MG63 (cell line): ENCODE measurements around the gene CHIT1. TPM values are rescaled to one million over a fixed set of nuclear protein-coding genes. Genes with fewer than 3 reads are reported as not detected.
"Not testable (repeated sequence)": the region's sequence is repeated elsewhere in the genome, so short reads cannot be mapped to it uniquely, and the experiment has no call there.

Source experiments
- DNase-seq: peaks from one replicate; pipeline ENCODE4 v3.0.0-alpha.2; 2020
- H3K27me3 ChIP-seq: fragments of 250-450 bp; sonication (Bioruptor Pico); 2 replicates; pipeline ENCODE4 v1.5.1; 2020; ENCODE audit warnings: mild to moderate bottlenecking, moderate library complexity
- H3K36me3 ChIP-seq: fragments of 250-450 bp; sonication (Bioruptor Pico); 2 replicates; pipeline ENCODE4 v1.5.1; 2020; ENCODE audit warnings: mild to moderate bottlenecking, moderate library complexity
- H3K4me3 ChIP-seq: fragments of 250-450 bp; sonication (Bioruptor Pico); 2 replicates; pipeline ENCODE4 v1.5.1; 2020; ENCODE audit warnings: mild to moderate bottlenecking, moderate library complexity
- H3K9me3 ChIP-seq: fragments of 250-450 bp; sonication (Bioruptor Pico); 2 replicates; pipeline ENCODE4 v1.5.1; 2020; ENCODE audit warnings: mild to moderate bottlenecking, moderate library complexity
- total RNA-seq: library from RNA; depleted of rRNA; stranded (reverse); fragments of >200 nt; shearing (Covaris generic); gene quantifications from 2 replicates; pipeline ENCODE4 v1.2.3, GENCODE V29; 2014; ENCODE audit warnings: low replicate concordance

Gene CHIT1
- total RNA-seq, 1 experiment from 2014 or later: not detected

GRCh38 chr1:203269654-203270020, 40.2 kb upstream of the CHIT1 start:
- H3K9me3 ChIP-seq: no peaks in the 10 kb centered on the region
- no peak for DNase-seq
- H3K4me3 ChIP-seq: no peak overlapping the region
- no peaks in the 10 kb centered on the region for H3K36me3 ChIP-seq
- H3K27me3 ChIP-seq: no peaks in the 10 kb centered on the region; the same call in 1 of the 2 replicates

- DNase-seq: no peak
- no peak overlapping the region for H3K4me3 ChIP-seq
- H3K27me3 ChIP-seq: no peaks in the 10 kb centered on the region; the same call in 1 of the 2 replicates
- no peaks in the 10 kb centered on the region for H3K36me3 ChIP-seq
- H3K9me3 ChIP-seq: no peaks in the 10 kb centered on the region
Observed at GRCh38 chr1:203268901-203269653, 39.6 kb upstream of the CHIT1 start.

GRCh38 chr1:203267912-203268311, 38.4 kb upstream of the CHIT1 start:
- Histone ChIP-seq H3K9me3 (no peaks in the 10 kb centered on the region), H3K4me3 (no peak overlapping the region), H3K36me3 (no peaks in the 10 kb centered on the region), H3K27me3 (no peaks in the 10 kb centered on the region; the same call in 1 of the 2 replicates)
- DNase-seq: no peak

- DNase-seq: peak; percentile 77
- H3K9me3 ChIP-seq: no peaks in the 10 kb centered on the region
- no peaks in the 10 kb centered on the region; the same call in 1 of the 2 replicates for H3K27me3 ChIP-seq
- H3K4me3 ChIP-seq: peak overlapping the region; percentile 52
- no peaks in the 10 kb centered on the region for H3K36me3 ChIP-seq
Observed at GRCh38 chr1:203267347-203267846, 37.9 kb upstream of the CHIT1 start.

GRCh38 chr1:203266140-203266539, 36.7 kb upstream of the CHIT1 start:
- H3K4me3 ChIP-seq, H3K27me3 ChIP-seq, H3K9me3 ChIP-seq, DNase-seq, H3K36me3 ChIP-seq: not testable (repeated sequence)

- Histone ChIP-seq H3K36me3 (no peaks in the 10 kb centered on the region), H3K4me3 (no peak overlapping the region), H3K27me3 (no peaks in the 10 kb centered on the region; the same call in 1 of the 2 replicates), H3K9me3 (no peaks in the 10 kb centered on the region)
- no peak for DNase-seq
Observed at GRCh38 chr1:203265541-203265940, 36.1 kb upstream of the CHIT1 start.

- no peaks in the 10 kb centered on the region; the same call in 1 of the 2 replicates for H3K27me3 ChIP-seq
- H3K4me3 ChIP-seq: no peak overlapping the region
- peak; percentile 34 for DNase-seq
- no peaks in the 10 kb centered on the region for H3K9me3 ChIP-seq
- H3K36me3 ChIP-seq: no peaks in the 10 kb centered on the region
Observed at GRCh38 chr1:203264052-203264501, 34.6 kb upstream of the CHIT1 start.

GRCh38 chr1:203263496-203263895, 34.0 kb upstream of the CHIT1 start:
- no peak overlapping the region for H3K4me3 ChIP-seq
- no peak for DNase-seq
- no peaks in the 10 kb centered on the region for H3K36me3 ChIP-seq
- no peaks in the 10 kb centered on the region; the same call in 1 of the 2 replicates for H3K27me3 ChIP-seq
- no peaks in the 10 kb centered on the region for H3K9me3 ChIP-seq

GRCh38 chr1:203256636-203257035, 27.2 kb upstream of the CHIT1 start:
- H3K9me3 ChIP-seq: peaks cover 19% of the 10 kb centered on the region
- not testable (repeated sequence) for H3K36me3 ChIP-seq, H3K4me3 ChIP-seq
- peak; percentile 34 for DNase-seq
- H3K27me3 ChIP-seq: peaks cover 13% of the 10 kb centered on the region

GRCh38 chr1:203254782-203255181, 25.3 kb upstream of the CHIT1 start:
- Histone ChIP-seq H3K27me3 (peaks cover 22% of the 10 kb centered on the region), H3K9me3 (peaks cover 19% of the 10 kb centered on the region)

GRCh38 chr1:203252678-203253077, 23.2 kb upstream of the CHIT1 start:
- Histone ChIP-seq H3K36me3 (no peaks in the 10 kb centered on the region), H3K4me3 (no peak overlapping the region), H3K9me3 (peaks cover 19% of the 10 kb centered on the region), H3K27me3 (peaks cover 22% of the 10 kb centered on the region)
- no peak for DNase-seq

More at GRCh38 chr1:203254782-203255181, 25.3 kb upstream of the CHIT1 start:
- not testable (repeated sequence) for H3K4me3 ChIP-seq, DNase-seq, H3K36me3 ChIP-seq

GRCh38 chr1:203251466-203251865, 22.0 kb upstream of the CHIT1 start:
- H3K27me3 ChIP-seq: peaks cover 22% of the 10 kb centered on the region

GRCh38 chr1:203250911-203251310, 21.4 kb upstream of the CHIT1 start:
- no peak for DNase-seq
- Histone ChIP-seq H3K27me3 (peaks cover 22% of the 10 kb centered on the region), H3K36me3 (no peaks in the 10 kb centered on the region)

More at GRCh38 chr1:203251466-203251865, 22.0 kb upstream of the CHIT1 start:
- Histone ChIP-seq H3K9me3 (peaks cover 15% of the 10 kb centered on the region), H3K36me3 (no peaks in the 10 kb centered on the region), H3K4me3 (no peak overlapping the region)
- DNase-seq: no peak

GRCh38 chr1:203244776-203245175, 15.3 kb upstream of the CHIT1 start:
- Histone ChIP-seq H3K9me3 (no peaks in the 10 kb centered on the region), H3K27me3 (no peaks in the 10 kb centered on the region; the same call in 1 of the 2 replicates), H3K4me3 (no peak overlapping the region), H3K36me3 (no peaks in the 10 kb centered on the region)
- DNase-seq: no peak

More at GRCh38 chr1:203250911-203251310, 21.4 kb upstream of the CHIT1 start:
- H3K9me3 ChIP-seq: peaks cover 12% of the 10 kb centered on the region
- no peak overlapping the region for H3K4me3 ChIP-seq

- DNase-seq, H3K9me3 ChIP-seq, H3K4me3 ChIP-seq, H3K27me3 ChIP-seq, H3K36me3 ChIP-seq: not testable (repeated sequence)
Observed at GRCh38 chr1:203241708-203242107, 12.2 kb upstream of the CHIT1 start.

GRCh38 chr1:203239526-203240305, 10.2 kb upstream of the CHIT1 start:
- no peaks in the 10 kb centered on the region for H3K36me3 ChIP-seq
- peaks cover 10% of the 10 kb centered on the region for H3K9me3 ChIP-seq
- DNase-seq: no peak
- no peak overlapping the region for H3K4me3 ChIP-seq
- no peaks in the 10 kb centered on the region; the same call in 1 of the 2 replicates for H3K27me3 ChIP-seq

- no peak for DNase-seq
- Histone ChIP-seq H3K4me3 (no peak overlapping the region), H3K9me3 (peaks cover 10% of the 10 kb centered on the region), H3K27me3 (no peaks in the 10 kb centered on the region; the same call in 1 of the 2 replicates), H3K36me3 (no peaks in the 10 kb centered on the region)
Observed at GRCh38 chr1:203239081-203239480, 9.6 kb upstream of the CHIT1 start.
